8988T (cell line): ENCODE results near the gene IQSEC1.

ENCODE experiments used
- DNase-seq: peaks from one replicate; pipeline ENCODE4 v3.0.0; 2011

IQSEC1 gene

DNA sequence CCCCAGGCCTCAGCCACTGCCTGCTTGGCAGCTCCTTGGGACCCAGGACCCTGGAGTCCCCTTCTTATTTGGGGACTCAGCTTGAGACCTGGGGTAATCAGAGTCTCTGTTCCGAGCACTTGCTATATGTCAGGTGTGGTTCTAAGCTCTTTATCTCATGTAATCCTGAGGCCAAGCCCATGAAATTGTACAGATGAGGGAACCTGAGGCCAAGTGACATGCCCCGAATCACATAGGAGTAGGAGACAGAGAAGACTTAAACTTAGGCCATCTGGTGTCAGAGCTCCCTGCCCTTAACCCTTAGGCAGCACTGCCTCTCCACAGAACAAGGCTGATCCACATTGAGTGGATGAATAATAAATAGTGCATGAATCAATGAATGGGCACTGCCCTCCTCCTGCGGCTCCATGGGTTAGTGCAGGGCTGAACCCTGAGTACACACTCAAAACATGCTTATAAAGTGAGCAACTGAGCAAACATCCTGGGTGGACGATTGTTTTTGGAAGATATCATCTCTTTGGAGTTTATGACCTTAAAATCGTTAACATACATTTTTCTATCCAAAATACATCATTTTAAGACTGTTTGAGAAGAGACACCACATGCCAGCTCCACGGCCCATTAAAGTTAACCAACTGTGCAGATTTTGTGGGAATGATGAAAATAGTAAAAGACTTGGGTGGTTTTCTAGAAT, 33.2 kb upstream of the IQSEC1 start:
- no peak for DNase-seq

DNA sequence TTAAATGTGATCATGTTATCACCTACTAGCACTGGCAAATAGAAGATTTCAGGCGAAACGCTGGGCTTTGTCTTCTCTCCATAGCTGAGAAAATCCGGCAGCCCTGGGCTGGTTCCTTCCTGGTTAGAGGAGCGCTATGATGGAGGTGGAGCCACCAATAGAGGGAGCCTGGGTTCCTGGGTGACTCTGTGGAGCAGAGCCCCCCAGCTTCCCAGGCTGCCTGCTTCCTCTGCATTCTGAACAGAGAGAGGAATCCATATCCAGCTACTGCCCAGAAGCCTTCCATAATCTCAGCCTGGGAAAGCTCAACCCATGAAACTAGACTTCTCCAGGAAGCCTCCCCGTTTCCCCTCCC, 32.6 kb upstream of the IQSEC1 start:
- no peak for DNase-seq

- DNase-seq = no peak
Measured at GRCh38 chr3:13105181-13105895, 32.1 kb upstream of the IQSEC1 start.

DNA sequence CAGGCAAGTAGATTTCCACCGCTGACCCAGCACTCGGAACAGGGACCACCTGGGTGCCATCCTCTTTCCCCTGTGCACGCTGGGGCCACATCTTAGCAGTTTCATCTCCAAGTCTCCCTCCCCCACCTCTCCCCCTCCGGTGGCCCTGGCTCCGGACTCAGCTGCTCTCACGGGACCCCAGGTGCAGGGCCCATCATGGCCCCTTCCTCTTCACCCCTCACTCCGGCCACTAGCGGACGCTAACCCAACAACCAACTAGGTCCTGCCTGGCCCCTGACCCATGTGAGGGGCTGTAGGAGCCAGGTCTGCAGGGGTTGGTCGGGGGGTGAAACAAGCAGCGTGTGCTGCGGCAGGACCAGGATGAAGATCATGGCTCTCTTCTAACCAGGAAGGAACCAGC, 31.3 kb upstream of the IQSEC1 start:
- no peak for DNase-seq

GRCh38 chr3:13103416-13104058, 30.3 kb upstream of the IQSEC1 start:
- DNase-seq = no peak

- DNase-seq = no peak
Measured at GRCh38 chr3:13102386-13103345, 29.4 kb upstream of the IQSEC1 start.

- DNase-seq = no peak
Measured at GRCh38 chr3:13099707-13100106, 26.5 kb upstream of the IQSEC1 start.

- DNase-seq = no peak
Measured at GRCh38 chr3:13098192-13098988, 25.2 kb upstream of the IQSEC1 start.

GRCh38 chr3:13096356-13096755, 23.1 kb upstream of the IQSEC1 start:
- DNase-seq = no peak

- no peak for DNase-seq
Measured at GRCh38 chr3:13095408-13095937, 22.2 kb upstream of the IQSEC1 start.

GRCh38 chr3:13093687-13094086, 20.5 kb upstream of the IQSEC1 start:
- DNase-seq = no peak

DNA sequence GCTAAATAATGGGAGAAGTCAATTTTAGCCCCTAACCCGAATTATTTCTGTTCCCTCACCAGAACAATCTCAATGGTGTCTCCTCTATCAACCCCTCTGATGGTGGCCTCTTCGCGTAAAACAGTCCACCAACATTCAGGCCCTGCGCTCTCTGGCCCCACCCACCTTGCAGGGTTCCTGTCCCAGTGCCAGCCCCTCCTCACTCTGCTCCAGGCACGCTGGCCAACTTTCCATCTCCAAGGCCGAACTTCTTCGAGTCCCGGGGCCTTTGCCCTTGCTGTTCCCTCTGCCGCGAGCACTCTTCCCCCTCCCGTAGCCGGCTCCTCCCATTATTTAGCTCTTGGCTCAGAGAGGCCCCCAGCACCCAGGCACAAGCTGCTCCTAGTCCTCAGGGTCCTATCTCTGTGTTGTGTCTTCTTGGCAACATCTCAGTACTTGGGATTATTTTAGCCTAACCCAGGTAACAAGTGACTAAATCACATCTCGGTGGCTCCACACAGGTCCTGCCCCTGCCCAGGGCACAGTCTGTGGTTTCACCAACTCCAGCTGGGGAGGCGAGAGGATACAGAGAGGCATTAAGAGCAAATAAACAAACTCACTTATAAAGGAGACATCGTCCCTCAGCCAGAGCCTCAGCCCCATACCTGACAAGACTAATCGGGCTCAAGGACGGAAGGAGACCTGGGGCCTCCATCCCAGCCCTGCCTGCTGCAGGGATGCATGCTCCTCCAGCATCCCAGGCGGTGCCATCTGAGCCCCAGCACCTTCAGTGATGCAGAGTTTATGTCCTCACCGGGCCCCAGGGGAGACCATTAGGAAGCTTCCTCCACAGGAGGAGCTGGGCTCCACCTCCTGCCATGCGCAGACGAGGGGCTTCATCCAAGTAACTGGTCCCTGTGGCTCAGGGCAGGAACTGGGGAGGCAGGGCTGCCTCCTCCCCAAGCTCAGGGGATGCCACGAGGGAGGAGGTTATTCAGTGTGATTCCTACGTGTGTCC, 19.7 kb upstream of the IQSEC1 start:
- no peak for DNase-seq

- DNase-seq = peak; percentile 84
Measured at GRCh38 chr3:13091898-13092611, 18.8 kb upstream of the IQSEC1 start.

DNA sequence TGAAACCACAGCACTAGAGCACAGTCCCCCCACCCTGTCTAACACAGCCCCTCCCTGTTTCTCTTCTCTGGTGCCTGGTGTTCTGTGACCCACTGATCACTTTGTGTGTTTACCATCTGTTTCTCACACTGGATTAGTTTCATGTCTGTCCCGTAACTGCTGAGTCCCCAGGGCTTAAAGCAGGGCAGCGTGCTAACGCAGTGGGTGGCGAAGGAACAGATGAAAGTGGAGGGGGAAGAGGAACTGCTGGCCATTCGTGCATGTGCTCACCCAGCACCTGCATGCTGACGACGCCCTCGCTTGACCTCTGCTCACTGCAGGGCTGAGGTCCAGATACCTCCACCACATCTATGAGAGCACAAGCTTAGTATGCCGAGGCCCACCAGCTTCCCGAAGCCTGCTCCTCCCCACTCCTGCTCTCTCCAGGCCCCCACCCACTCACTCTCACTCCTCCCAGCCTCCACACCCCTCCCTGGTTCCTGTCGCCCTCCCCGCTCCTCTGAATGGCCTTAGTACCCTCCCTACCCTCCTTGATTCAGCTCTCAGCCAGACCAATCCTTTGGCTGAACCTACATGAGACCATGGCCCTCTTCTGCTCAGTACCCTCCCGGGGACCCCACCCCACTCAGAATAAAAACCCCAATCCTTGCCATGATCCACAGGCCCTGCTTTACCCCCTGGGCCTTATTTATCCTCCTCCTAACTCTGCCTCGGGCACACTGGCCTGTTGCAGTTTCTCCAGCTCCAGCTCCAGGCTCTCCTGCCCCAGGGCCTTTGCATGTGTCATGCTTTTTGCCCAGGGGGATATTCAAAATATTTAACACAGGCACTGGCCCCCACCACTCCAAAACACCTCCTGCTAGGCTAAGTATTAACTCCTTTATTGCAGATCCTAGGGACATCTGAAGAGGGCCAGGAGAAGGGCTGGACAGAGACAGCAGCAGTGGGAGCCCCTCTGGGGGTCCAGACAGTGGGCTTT, 15.1 kb upstream of the IQSEC1 start:
- no peak for DNase-seq

DNA sequence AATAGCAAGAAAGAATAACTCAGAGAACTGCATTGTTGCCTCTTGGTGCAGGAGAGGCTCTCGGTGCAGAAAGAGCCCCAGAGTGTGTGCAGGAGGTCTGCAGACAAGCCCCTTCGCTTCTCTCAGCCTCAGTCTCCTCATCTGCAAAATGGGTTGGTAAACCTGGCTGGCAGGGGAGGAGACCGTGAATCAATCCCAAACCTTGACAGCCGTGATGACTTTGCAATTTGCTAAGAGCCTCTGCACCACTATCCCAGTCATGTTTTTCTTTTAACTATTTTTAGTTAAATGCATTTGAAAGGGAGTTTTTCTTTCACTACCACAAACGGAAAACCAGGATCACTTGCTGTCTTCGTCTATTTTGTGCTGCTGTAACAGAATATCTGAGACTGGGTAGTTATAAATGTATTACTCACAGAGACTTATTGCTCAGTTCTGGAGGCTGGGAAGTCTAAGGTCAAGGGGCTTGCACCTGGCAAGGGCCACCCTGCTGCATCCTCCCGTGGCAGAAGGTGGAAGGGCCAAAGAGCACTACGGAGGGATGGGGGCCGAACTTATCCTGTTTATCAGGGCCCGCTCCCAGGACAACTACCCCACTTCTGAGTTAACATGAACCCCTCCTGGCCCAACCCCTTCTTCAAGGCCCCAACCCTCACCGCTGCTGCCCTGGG, 14.2 kb upstream of the IQSEC1 start:
- no peak for DNase-seq

- DNase-seq = no peak
Measured at GRCh38 chr3:13086531-13086981, 13.3 kb upstream of the IQSEC1 start.

DNA sequence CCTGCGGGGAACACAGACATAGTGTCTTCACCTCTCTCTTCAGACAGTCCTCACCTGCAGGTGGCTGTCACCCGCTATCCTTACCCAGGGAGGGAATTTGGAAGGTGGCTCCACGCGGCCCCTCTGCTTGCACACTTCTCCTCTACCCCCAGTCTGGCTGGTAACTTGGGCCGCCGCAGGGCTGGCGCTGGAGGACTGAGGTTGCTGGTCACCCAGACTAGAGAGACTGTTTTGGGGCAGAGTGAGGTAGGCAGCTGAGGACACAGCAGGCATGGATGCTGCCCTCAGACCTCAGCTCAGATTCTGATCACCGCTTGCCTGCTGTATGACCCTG, 12.6 kb upstream of the IQSEC1 start:
- no peak for DNase-seq
